ENCODE measurements around the gene SPATA2.
"Not testable (repeated sequence)": the region's sequence is repeated elsewhere in the genome, so short reads cannot be mapped to it uniquely, and the experiment has no call there.

SPATA2 gene

DNA sequence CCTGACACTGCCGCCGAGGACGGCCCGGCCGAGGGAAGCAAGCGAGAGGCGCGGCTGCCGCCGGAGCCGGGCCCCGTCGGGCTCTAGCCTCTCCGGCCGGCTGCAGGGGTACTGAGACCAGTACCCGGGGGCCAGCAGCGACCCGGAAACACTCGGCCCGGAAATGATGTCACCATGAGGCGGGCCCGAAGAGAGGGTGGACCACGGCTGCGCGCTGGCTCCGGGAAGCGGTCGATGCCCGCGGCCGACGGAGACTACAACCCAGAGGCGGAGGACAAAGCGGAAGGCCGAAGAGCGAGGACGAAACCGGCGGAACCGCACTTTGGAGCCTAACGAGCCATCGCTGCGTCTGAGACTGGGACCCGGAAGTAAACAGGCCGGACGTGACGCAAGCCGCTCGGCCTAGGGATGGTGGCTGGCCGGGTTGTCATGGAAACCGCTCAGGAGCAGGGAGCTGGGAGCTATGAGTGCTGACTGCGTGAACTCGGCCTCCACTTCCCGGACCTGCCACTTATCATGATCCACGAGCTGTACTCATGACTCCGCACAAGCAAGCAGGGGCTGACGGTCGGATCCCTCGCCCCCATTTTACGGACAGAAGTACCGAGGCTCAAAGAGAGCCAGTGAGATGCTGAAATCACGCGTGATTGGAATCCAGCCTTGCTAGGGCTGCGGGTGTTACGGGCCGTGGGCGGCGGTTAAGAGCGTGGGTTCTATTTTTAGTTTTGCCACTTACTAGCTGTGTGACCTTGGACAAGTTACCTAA, at the start of gene SPATA2:
Gene SPATA2, minus strand, starts transcription at position 150 of the 766 bp plus-strand sequence. CDS start 7,039 bp downstream, outside the sequence.
- peak; percentile 87 to 94 for DNase-seq (ENCODE audit: low read depth in 2 of 2)

GRCh38 chr20:49961413-49961812, 46.1 kb upstream of the SPATA2 start:
- DNase-seq (ENCODE audit: low read depth in 2 of 2) = no peak

DNA sequence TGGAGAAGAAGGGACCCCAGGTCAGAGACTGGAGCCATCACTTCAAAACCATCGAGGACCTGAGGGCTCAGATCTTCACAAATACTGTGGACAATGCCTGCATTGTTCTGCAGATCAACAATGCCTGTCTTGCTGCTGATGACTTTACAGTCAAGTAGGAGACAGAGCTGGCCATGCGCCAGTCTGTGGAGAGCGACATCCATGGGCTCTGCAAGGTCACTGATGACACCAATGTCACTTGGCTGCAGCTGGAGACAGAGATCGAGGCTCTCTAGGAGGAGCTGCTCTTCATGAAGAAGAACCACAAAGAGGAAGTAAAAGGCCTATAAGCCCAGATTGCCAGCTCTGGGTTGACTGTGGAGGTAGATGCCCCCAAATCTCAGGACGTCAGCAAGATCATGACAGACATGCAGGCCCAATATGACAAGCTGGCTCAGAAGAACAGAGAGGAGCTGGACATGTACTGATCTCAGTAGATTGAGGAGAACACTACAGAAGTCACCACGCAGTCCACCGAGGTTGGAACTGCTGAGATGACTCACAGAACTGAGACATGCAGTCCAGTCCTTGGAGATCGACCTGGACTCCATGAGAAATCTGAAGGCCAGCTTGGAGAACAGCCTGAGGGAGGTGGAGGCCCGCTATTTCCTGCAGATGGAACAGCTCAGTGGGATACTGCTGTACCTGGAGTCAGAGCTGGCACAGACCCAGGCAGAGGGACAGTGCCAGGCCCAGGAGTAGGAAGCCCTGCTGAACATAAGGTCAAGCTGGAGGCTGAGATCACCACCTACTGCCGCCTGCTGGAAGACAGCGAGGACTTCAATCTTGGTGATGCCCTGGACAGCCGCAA, 42.0 kb upstream of the SPATA2 start:
- DNase-seq (ENCODE audit: low read depth in 2 of 2) = not testable (repeated sequence)

DNA sequence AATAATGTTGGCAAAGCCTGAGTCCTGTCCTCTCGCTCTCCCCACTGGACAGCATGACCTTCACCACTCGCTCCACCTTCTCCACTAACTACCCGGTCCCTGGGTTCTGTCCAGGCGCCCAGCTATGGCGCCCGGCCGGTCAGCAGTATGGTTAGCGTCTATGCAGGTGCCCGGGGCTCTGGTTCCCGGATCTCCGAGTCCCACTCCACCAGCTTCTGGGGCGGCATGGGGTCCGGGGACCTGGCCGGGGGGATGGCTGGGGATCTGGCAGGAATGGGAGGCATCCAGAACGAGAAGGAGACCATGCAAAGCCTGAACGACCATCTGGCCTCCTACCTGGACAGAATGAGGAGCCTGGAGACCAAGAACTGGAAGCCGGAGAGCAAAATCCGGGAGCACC, 41.4 kb upstream of the SPATA2 start:
- DNase-seq (ENCODE audit: low read depth in 2 of 2) = no peak

DNA sequence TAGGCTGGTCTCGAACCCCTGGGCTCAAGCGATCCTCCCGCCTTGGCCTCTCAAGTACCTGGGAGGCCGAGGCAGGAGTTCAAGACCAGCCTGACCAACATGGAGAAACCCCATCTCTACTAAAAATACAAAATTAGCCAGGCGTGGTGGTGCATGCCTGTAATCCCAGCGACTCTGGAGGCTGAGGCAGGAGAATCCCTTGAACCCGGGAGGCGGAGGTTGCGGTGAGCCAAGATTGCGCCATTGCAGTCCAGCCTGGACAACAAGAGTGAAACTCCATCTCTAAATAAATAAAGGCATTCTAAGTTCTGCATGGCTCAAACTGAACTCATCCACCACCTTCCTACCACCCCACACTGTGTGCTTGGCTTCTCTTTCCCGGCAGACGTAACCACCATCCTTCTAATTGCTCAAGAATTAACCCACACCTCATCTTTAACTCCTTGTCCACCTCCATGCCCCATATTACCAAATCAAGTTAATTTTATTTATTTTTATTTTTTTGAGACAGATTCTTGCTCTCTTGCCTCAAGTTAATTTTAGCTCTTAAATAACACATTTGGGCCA, 40.6 kb upstream of the SPATA2 start:
- not testable (repeated sequence) for DNase-seq (ENCODE audit: low read depth in 2 of 2)

DNA sequence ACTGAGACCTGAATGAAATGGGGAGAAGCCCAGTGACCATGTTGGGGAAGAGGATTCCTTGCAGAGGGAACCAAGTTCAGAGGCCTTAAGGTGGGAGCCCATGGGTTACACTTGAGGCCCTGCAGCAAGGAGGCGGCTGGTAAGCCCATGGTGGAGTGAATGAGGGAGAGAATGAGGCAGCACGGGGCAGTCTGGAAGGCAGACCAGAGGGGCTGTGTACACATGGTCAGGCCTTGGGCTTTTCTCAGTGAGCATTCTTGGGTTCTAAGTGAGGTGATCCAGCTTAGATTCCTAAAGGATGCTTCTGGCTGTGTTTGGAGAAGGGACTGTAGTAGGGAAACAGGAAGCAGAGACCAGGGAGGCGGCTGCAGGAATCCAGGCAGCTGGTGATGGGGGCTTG, 39.8 kb upstream of the SPATA2 start:
- no peak for DNase-seq (ENCODE audit: low read depth in 2 of 2)

DNA sequence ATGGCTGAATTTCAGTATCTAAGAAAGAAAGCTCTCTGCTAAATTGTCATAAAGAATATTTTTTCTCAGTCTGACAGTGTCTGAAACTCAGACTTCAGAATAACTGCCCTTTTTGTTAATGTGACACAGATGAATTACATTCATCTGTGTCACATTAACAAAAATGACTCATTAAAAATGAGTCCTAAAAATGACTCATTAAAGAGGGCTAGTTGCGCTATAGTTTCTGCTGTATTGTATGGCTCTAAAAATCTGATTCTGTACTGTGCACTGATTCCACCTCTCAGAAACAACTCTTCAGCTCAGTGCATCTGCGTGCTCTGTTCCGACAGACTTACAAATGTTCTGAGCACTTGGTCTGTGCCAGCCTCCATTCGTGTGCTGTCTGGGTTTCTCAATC, 35.8 kb upstream of the SPATA2 start:
- no peak for DNase-seq (ENCODE audit: low read depth in 2 of 2)

DNA sequence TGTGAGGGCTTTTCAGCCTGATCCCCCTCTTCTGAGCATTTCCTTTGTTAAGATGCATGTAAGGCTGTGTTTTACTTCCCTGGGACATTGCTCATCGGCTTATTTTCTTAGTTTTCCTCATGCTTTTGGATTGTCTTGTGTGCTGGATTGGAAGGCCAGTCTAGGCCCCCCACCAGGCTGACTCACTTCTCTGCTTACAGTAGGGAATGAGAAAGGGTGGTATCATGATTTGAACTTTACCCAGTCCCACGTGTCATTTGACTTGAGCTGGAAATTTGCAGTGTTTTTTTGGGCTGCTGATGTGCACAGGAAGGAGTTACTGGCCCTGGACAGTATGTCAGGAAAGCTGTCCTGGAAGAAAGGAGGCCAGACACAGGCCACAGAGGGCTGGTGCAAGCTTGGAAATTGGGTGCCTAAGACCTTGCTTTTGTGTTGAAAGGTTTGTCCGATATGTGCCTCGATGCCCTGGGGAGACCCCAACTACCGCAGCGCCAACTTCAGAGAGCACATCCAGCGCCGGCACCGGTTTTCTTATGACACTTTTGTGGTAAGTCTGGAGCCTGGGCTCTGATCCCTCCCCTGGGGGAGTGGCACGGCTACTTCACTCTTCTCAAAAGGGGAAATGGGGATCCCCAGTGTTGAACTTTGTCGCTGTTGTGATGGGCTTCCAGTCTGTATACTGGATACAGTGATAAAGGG, 33.6 kb upstream of the SPATA2 start:
- DNase-seq (ENCODE audit: low read depth in 2 of 2) = no peak

GRCh38 chr20:49948178-49948577, 32.8 kb upstream of the SPATA2 start:
- no peak for DNase-seq (ENCODE audit: low read depth in 2 of 2)

GRCh38 chr20:49945701-49946477, 30.6 kb upstream of the SPATA2 start:
- no peak for DNase-seq (ENCODE audit: low read depth in 2 of 2)

GRCh38 chr20:49945306-49945700, 30.0 kb upstream of the SPATA2 start:
- no peak for DNase-seq (ENCODE audit: low read depth in 2 of 2)

GRCh38 chr20:49942942-49943341, 27.6 kb upstream of the SPATA2 start:
- DNase-seq (ENCODE audit: low read depth in 2 of 2) = no peak

DNA sequence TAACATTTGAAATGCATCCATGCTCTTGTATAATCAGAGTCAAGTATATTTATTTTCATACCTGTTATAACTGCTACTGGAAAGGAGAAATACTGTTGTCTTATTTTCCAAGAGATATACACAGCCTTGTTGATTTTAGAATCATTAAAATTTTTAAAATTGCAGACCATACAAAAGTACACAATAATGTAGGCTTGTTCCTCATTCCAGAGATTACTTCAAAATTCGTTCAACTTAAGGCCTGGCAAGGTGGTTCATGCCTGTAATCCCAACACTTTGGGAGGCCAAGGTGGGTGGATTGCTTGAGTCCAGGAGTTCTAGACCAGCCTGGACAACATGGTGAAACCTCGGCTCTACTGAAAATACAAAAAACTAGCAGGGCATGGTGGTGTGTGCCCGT, 27.0 kb upstream of the SPATA2 start:
- DNase-seq (ENCODE audit: low read depth in 2 of 2) = no peak

GRCh38 chr20:49941456-49941855, 26.1 kb upstream of the SPATA2 start:
- DNase-seq (ENCODE audit: low read depth in 2 of 2) = no peak

- DNase-seq (ENCODE audit: low read depth in 2 of 2) = no peak
Measured at GRCh38 chr20:49938173-49939163, 23.1 kb upstream of the SPATA2 start.

GRCh38 chr20:49937027-49937929, 21.9 kb upstream of the SPATA2 start:
- DNase-seq (ENCODE audit: low read depth in 2 of 2) = no peak

DNA sequence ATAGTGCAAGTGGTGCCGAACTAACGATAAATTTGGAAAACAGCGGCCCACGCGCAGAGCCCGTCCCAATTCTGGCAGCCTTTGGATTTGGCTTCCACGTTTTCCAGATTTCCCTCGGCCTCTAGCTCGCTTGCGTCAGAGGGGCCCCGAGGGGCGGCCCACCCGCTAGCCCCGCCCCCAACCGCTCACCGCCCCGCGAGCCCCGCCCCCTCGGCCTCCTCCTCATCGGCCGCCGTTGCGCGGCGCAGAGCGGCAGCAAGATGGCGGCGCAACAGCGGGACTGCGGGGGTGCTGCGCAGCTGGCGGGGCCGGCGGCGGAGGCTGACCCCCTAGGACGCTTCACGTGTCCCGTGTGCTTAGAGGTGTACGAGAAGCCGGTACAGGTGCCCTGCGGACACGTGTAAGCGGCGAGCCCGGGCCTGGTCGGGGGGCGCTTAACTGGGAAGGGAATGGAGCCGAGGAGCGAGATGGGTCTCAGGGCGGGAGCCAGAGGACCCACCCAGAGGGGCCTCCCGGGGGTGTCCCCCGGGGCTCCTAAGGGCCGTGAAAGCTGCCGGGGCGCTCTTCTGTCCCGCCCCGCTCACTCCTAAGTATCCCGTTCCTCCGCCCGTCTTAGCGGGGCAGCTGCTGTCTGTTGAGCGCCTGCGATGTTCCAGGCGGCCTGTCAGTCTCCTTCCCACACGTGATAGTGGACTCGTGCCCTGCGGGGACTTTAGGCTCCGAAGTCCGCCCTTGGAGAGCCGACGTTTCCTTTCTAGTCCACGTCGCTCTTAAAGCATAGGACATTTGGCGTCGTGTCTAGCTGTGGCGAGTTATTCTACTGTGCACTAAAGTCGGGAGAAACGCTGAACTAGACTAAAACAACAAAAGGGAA, 21.1 kb upstream of the SPATA2 start, which contains the start of gene RNF114:
Gene RNF114, plus strand, starts transcription at position 245 of the 874 bp plus-strand sequence. Its CDS starts 16 bp downstream, at position 261.
- peak; percentile 86 to 91 for DNase-seq (ENCODE audit: low read depth in 2 of 2)

DNA sequence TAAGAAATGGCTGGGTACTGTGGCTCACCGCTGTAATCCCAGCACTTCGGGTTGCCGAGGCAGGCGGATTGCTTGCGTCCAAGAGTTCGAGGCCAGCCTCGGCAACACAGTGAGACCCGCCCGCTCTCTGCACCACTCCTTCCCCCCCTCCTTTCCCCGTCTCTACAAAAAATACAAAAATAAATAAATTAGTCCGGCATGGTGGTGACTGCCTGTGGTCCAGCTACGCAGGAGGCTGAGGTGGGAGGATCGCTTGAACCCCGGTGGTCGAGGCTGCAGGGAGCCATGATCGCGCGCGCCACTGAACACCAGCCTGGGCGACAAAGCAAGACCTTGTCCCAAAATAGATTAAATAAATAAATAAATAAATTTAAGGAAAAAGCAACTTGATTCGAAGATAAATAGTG, 20.4 kb upstream of the SPATA2 start:
- no peak for DNase-seq (ENCODE audit: low read depth in 2 of 2)

Measured in stimulated activated CD8-positive, alpha-beta memory T cell treated with anti-CD3 and anti-CD28 coated beads, Interleukin-2, amount 100 ng/mL, for 48 hours (primary cell).